GM12891 (cell line): ENCODE measurements around the gene CPNE5.

Experiments
- DNase-seq: peaks from one replicate; pipeline ENCODE4 v3.0.0; 2011; ENCODE audit warnings: low spot score; ENCODE audit not compliant: insufficient read length
- FAIRE-seq: peaks from 2 replicates; lab custom pipeline; 2011; peaks lifted over from hg19 to GRCh38; lab: Jason Lieb, UNC
- PAX5 ChIP-seq: IDR thresholded peaks from 2 replicates; pipeline ENCODE4 v1.6.1; 2011; ENCODE audit warnings: low read length, moderate library complexity, mild to moderate bottlenecking; ENCODE audit not compliant: insufficient read depth, severe bottlenecking
- POLR2A ChIP-seq: IDR thresholded peaks from 2 replicates; pipeline ENCODE4 v1.6.1; 2011; ENCODE audit warnings: low read depth, low read length, control low read depth
- POLR2AphosphoS5 ChIP-seq: IDR thresholded peaks from 2 replicates; pipeline ENCODE4 v1.6.1; 2011; ENCODE audit warnings: low read depth, low read length, control low read depth
- POU2F2 ChIP-seq: IDR thresholded peaks from 2 replicates; pipeline ENCODE4 v1.6.1; 2011; ENCODE audit warnings: low read depth, mild to moderate bottlenecking, control low read depth, low read length, moderate library complexity
- SPI1 ChIP-seq: IDR thresholded peaks from 2 replicates; pipeline ENCODE4 v1.6.1; 2011; ENCODE audit warnings: low read depth, low read length, control low read depth
- TAF1 ChIP-seq: IDR thresholded peaks from 2 replicates; pipeline ENCODE4 v1.6.1; 2011; ENCODE audit warnings: low read depth, low read length, control low read depth

Gene CPNE5

DNA sequence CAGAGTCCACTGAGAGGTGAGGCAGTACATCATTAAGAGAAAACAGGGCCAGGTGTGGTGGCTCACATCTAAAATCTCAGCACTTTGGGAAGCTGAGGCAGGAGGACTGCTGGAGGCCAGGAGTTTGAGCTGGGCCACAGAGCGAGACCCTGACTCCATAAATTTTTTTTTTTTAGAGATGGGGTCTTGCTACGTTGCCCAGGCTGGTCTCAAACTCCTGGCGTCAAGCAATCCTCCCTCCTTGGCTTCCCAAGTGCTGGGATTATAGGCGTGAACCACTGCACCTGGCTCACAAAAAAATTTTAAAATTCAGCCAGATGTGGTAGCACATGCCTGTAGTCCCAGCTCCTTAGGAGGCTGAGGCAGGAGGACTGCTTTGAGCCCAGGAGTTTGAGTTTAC, 18.1 kb upstream of the CPNE5 start:
- FAIRE-seq (no peak), DNase-seq (no peak)
- TF ChIP-seq TAF1 (no peak), POU2F2 (no peak), SPI1 (no peak), POLR2AphosphoS5 (no peak), PAX5 (no peak), POLR2A (no peak)

GRCh38 chr6:36856277-36856676, 17.0 kb upstream of the CPNE5 start:
- no peak for DNase-seq
- no peak for FAIRE-seq
- TF ChIP-seq SPI1, result no peak
- no peak for TF ChIP-seq PAX5
- TF ChIP-seq POLR2AphosphoS5, result no peak
- no peak for TF ChIP-seq POLR2A
- no peak for TF ChIP-seq POU2F2
- no peak for TF ChIP-seq TAF1

DNA sequence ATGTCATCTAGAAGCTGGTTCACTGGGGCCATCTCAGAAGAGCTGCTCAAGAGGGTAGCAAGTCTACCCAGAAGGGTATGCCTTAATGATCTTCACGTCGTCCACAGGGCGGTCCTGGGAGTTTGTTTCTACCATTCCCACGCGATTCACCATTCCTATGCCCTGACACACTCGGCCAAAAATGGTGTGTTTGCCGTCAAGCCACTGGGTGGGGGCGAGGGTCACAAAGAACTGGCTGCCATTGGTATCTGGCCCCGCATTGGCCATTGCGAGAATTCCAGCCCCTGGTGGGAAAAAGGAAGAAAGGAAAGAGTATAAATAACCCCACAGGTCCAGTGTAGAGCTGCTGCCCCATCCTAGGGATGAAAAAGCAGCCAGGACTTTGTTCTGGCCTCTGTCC, 16.5 kb upstream of the CPNE5 start:
- FAIRE-seq (no peak), DNase-seq (no peak)
- TF ChIP-seq SPI1 (no peak), POLR2AphosphoS5 (no peak), TAF1 (no peak), POU2F2 (no peak), PAX5 (no peak), POLR2A (no peak)

GRCh38 chr6:36853325-36853724, 14.1 kb upstream of the CPNE5 start:
- TF ChIP-seq POU2F2 (no peak), PAX5 (no peak), SPI1 (no peak), TAF1 (no peak)
- FAIRE-seq (no peak), DNase-seq (no peak)

- no peak for FAIRE-seq
- TF ChIP-seq POLR2A (no peak), PAX5 (no peak), TAF1 (no peak), SPI1 (no peak), POU2F2 (no peak)
- DNase-seq, result no peak
Measured at GRCh38 chr6:36852481-36853147, 13.4 kb upstream of the CPNE5 start.

DNA sequence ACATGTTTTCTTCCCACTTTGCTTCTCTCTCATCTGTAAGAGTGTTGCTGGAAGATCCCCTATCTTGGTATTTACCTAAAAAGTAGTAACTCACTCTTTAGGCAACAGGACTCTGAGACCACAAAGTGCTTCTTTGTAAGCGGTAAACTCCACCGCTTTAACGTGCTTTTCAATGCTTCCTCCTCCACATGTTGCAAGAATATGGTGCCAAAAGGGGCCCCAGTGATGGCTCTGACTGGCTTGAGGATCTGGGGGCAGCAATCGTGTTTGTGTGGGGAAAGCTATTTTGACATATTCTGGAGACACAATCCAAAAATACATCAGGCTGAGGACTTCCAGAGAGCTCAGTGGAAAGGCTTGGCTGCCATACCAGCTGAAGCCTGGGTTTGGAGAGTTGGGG, 12.4 kb upstream of the CPNE5 start:
- DNase-seq (no peak), FAIRE-seq (no peak)
- TF ChIP-seq PAX5 (no peak), POU2F2 (no peak), POLR2AphosphoS5 (no peak), SPI1 (no peak), POLR2A (no peak), TAF1 (no peak)

- FAIRE-seq, result no peak
Measured at GRCh38 chr6:36851149-36851614, 11.9 kb upstream of the CPNE5 start.

DNA sequence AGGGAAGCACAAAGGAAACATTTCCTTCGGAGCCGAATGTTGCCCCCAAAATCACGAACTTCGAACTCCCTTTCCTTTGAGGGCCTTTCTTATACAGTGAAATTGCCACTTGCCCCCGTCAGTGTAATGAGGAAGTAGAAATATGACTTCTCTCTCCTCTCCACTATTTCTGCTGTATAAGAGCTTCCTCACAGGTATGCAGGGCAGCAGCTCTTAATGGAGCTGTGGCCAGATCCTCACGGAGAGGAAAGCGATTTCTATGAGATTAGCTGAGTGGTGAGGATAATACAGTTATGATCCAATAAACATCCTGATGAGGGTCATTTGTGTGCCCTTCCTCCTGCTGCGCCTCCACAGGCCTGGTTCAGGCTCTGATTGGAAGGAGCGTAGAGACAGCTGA, 10.8 kb upstream of the CPNE5 start:
- TF ChIP-seq POLR2A, result no peak
- no peak for TF ChIP-seq SPI1
- TF ChIP-seq TAF1, result no peak
- no peak for TF ChIP-seq POU2F2
- no peak for TF ChIP-seq PAX5
- no peak for TF ChIP-seq POLR2AphosphoS5
- FAIRE-seq (no peak), DNase-seq (no peak)

More at GRCh38 chr6:36851149-36851614, 11.9 kb upstream of the CPNE5 start:
- TF ChIP-seq POLR2AphosphoS5 (no peak), POLR2A (no peak), POU2F2 (no peak), PAX5 (no peak), TAF1 (no peak), SPI1 (no peak)
- DNase-seq, result no peak

- DNase-seq, result no peak
Measured at GRCh38 chr6:36848658-36849441, 9.6 kb upstream of the CPNE5 start.

More at GRCh38 chr6:36848658-36849441, 9.6 kb upstream of the CPNE5 start:
- FAIRE-seq, result no peak
- no peak for TF ChIP-seq POLR2A
- TF ChIP-seq POU2F2, result no peak
- no peak for TF ChIP-seq TAF1
- no peak for TF ChIP-seq POLR2AphosphoS5
- no peak for TF ChIP-seq PAX5
- no peak for TF ChIP-seq SPI1
